MCF 10A (cell line): ENCODE results near the gene ZFX. TPM values are rescaled to one million over a fixed set of nuclear protein-coding genes. Genes with fewer than 3 reads are reported as not detected.

ENCODE experiments used
- Bru-seq: library from RNA; stranded (reverse); fragments of 400-500 nt; gene quantifications from one replicate; lab custom pipeline; 2021; lab: Mats Ljungman, UMichigan
- BruChase-seq, 2 experiments: library from RNA; stranded (reverse); fragments of 400-500 nt; gene quantifications; one replicate each; lab custom pipeline; 2021; lab: Mats Ljungman, UMichigan
- BruUV-seq: library from RNA; stranded (reverse); fragments of 400-500 nt; replicated peaks from 2 replicates; lab custom pipeline; 2021; lab: Mats Ljungman, UMichigan
- CTCF ChIA-PET: fragments of 300-600 bp; sonication (Branson Sonifier 250); formaldehyde crosslinking; extraction: SDS; loops from one replicate; lab custom pipeline; 2021; ENCODE audit warnings: antibody characterized with exemption, inconsistent platforms; lab: Yijun Ruan, JAX
- POLR2A ChIA-PET: fragments of 300-600, 350-650 bp; sonication (Branson Sonifier 250); formaldehyde crosslinking; extraction: SDS; loops from one replicate; lab custom pipeline; 2020; ENCODE audit warnings: antibody characterized with exemption, inconsistent platforms; lab: Yijun Ruan, JAX
- DNase-seq: peaks from one replicate; pipeline ENCODE4 v3.0.0-alpha.2; 2018; ENCODE audit not compliant: unreplicated experiment
- H3K27ac Mint-ChIP-seq: one replicate; pipeline ENCODE4 v1.8.0; 2022; ENCODE audit warnings: mild to moderate bottlenecking, low read depth, mixed read lengths; ENCODE audit not compliant: unreplicated experiment
- H3K27me3 Mint-ChIP-seq: one replicate; pipeline ENCODE4 v1.8.0; 2022; ENCODE audit warnings: mixed read lengths; ENCODE audit not compliant: insufficient read depth, unreplicated experiment
- H3K36me3 Mint-ChIP-seq: one replicate; pipeline ENCODE4 v1.8.0; 2022; ENCODE audit warnings: mild to moderate bottlenecking, moderate library complexity, mixed read lengths; ENCODE audit not compliant: insufficient read depth, unreplicated experiment
- H3K4me1 Mint-ChIP-seq: one replicate; pipeline ENCODE4 v1.8.0; 2022; ENCODE audit warnings: mixed read lengths; ENCODE audit not compliant: insufficient read depth, unreplicated experiment
- H3K4me3 Mint-ChIP-seq: one replicate; pipeline ENCODE4 v1.8.0; 2022; ENCODE audit warnings: mild to moderate bottlenecking, moderate library complexity, mixed read lengths; ENCODE audit not compliant: unreplicated experiment
- H3K9me3 Mint-ChIP-seq: one replicate; pipeline ENCODE4 v1.8.0; 2022; ENCODE audit warnings: mixed read lengths; ENCODE audit not compliant: unreplicated experiment
- intact Hi-C: fragments of 100-400 bp; cut with micrococcal nuclease; formaldehyde crosslinking; loops from 2 replicates; pipeline ENCODE4 v1.14.1; 2022
- long read RNA-seq: library from polyadenylated mRNA; stranded (forward); transcript quantifications from one replicate; pipeline ENCODE4 v2.0.0, GENCODE V29; 2022
- total RNA-seq: library from RNA; stranded (reverse); gene quantifications from 2 replicates; pipeline ENCODE4 v1.2.3, GENCODE V29; 2022
- TF ChIP-seq, protein P1 (sequence below): fragments of 200-600 bp; IDR thresholded peaks from one replicate; pipeline ENCODE4 v1.8.0; 2022; ENCODE audit warnings: antibody characterized with exemption, mild to moderate bottlenecking; ENCODE audit not compliant: unreplicated experiment

The ZFX gene
- total RNA-seq = 69.6 and 72.3 TPM in 2 replicates
- percentile 93 among the genes with signal in this experiment for Bru-seq, nascent RNA
- BruChase-seq, experiment 1, labeled RNA remaining after a 6-hour chase = percentile 91 among the genes with signal in this experiment
- percentile 95 among the genes with signal in this experiment for BruChase-seq, experiment 2, labeled RNA remaining after a 2-hour chase
- long read RNA-seq, full-length matches to known transcripts = 8 of 39 reads
- long read RNA-seq, partial matches to known transcripts = 3 of 39 reads
- long read RNA-seq, other reads (novel, unspliced or antisense) = 28 of 39 reads

DNA sequence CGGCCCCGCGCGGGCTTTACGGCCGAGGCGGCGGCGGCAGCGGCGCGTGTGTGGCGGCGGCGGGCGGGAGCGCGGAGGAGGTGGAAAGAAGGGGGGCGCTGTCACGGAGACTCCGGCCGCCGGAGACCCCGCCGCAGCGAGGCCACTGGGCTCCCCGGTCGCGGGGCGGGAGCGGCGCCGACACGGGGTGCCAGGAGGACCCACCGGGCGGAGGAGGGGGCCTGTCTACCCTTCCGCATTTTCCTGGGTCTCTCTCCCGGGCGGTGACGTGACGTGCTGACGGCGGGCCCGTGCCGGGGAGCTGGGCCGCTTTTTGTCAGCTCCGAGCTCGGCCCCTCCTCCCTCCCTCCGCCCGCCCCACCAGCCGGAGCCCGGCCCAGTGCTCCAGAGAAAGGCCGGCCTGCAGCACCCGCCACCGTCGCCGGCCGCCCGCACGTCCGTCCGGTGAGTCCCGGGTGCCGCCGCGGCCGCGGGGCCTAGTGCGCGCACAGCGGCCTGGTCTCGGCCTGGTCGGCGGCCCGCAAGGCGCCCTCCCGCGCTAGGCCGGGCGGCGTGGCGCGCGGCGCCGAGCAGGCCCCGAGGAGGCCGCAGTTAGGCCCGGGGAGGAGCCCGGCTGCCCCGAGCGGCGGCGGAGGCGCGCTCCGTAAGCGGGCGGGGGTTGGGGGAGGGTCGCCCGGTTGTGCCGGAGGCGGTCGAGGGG, at the start of gene ZFX:
TSS of gene ZFX (plus strand) at position 379 of the 700 bp plus-strand sequence. CDS start 23,014 bp downstream, outside the sequence.
- no TSS peak for BruUV-seq

DNA sequence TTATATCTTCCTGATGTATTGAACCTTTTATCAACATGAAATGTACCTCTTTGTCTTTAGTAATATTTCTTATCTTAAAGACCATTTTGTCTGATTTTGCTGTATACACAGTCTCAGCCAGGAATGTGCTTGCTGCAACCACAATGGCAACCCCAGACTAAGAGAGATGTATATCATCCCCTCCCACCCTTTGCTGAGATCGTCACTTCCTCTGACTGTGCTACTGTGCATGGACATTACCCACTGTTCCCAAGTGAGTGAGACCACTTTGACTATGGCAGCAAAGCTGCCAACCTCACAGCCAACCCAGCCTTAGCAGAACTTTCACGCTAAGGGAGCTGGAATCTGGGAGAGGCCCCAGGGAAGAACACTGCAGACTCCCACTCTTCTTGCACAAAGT, 48.8 kb upstream of the ZFX start:
- Mint-ChIP-seq H3K36me3 (peaks cover 4% of the 10 kb centered on the region), H3K27me3 (peaks cover 49% of the 10 kb centered on the region), H3K4me1 (no peaks in the 10 kb centered on the region), H3K4me3 (no peak overlapping the region), H3K27ac (no peak overlapping the region), H3K9me3 (no peaks in the 10 kb centered on the region)
- intact Hi-C loops = no loop called here
- CTCF ChIA-PET = no interaction called here
- POLR2A ChIA-PET = no interaction called here
- BruUV-seq = no TSS peak
- no peak for DNase-seq
- TF ChIP-seq, protein P1, sequence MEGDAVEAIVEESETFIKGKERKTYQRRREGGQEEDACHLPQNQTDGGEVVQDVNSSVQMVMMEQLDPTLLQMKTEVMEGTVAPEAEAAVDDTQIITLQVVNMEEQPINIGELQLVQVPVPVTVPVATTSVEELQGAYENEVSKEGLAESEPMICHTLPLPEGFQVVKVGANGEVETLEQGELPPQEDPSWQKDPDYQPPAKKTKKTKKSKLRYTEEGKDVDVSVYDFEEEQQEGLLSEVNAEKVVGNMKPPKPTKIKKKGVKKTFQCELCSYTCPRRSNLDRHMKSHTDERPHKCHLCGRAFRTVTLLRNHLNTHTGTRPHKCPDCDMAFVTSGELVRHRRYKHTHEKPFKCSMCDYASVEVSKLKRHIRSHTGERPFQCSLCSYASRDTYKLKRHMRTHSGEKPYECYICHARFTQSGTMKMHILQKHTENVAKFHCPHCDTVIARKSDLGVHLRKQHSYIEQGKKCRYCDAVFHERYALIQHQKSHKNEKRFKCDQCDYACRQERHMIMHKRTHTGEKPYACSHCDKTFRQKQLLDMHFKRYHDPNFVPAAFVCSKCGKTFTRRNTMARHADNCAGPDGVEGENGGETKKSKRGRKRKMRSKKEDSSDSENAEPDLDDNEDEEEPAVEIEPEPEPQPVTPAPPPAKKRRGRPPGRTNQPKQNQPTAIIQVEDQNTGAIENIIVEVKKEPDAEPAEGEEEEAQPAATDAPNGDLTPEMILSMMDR = no peak

More for the DNA sequence above, at the start of gene ZFX:
- Mint-ChIP-seq H3K9me3 (no peaks in the 10 kb centered on the region), H3K27me3 (no peaks in the 10 kb centered on the region), H3K4me1 (peaks cover 52% of the 10 kb centered on the region), H3K27ac (peak within 1 kb of the TSS; percentile 92), H3K36me3 (peaks cover 13% of the 10 kb centered on the region), H3K4me3 (peak within 1 kb of the TSS; percentile 92)
- ChIA-PET POLR2A (interaction anchor here (0.9 to 3.6 kb wide), 6 partner anchors 13 to 124 kb away, joined by 3 to 21 read pairs (median 4); partner anchors contain the start of gene EIF2S3), CTCF (interaction anchor here (1.3 kb wide), 1 partner anchor 25 kb away, joined by 3 read pairs; no protein-coding TSS in a partner anchor)
- DNase-seq = peak; percentile 64
- TF ChIP-seq, protein P1 = no peak
- intact Hi-C loops = loop anchor here (1.0 to 10.0 kb wide), 4 partner anchors 55 to 241 kb away; partner anchors contain the start of gene CXorf58

DNA sequence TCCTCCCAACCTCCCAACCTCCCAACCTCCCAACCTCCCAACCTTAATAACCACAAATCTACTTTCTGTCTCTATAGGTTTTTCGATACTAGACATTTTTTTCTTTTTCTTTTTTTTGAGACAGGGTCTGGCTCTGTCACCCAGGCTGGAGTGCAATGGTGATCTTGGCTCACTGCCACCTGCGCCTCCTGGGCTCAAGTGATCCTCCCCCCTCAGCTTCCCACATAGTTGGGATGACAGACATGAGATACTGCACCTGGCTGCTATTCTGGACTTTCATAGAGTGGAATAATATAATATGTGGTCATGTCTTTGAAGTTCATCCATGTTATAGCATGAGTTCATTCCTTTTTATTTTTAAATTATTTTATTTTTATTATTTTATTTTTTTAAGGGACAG, 39.5 kb upstream of the ZFX start:
- CTCF ChIA-PET = interaction anchor here (0.6 kb wide), 1 partner anchor 9 kb away, joined by 4 read pairs; no protein-coding TSS in a partner anchor
- POLR2A ChIA-PET = no interaction called here
- TF ChIP-seq, protein P1 = no peak
- H3K27ac Mint-ChIP-seq = no peak overlapping the region
- intact Hi-C loops = no loop called here
- H3K4me1 Mint-ChIP-seq = no peaks in the 10 kb centered on the region
- no peak for DNase-seq
- peaks cover 42% of the 10 kb centered on the region for H3K27me3 Mint-ChIP-seq
- H3K36me3 Mint-ChIP-seq = peaks cover 4% of the 10 kb centered on the region
- no peaks in the 10 kb centered on the region for H3K9me3 Mint-ChIP-seq
- BruUV-seq = no TSS peak
- H3K4me3 Mint-ChIP-seq = no peak overlapping the region

DNA sequence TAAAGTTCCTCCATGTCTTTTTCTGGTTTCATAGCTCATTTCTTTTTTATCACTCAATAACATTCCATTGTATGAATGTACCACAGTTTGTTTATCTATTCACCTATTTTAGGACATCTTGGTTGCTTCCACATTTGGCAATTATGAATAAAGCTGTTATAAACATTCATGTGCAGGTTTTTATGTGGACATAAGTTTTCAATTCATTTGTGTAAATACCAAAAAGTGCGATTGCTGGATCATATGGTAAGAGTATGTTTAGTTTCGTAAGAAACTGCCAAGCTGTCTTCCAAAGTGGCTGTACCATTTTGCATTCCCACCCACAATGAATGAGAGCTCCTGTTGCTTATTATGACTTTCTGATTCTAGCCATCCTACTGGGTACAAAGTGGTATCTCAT, 36.3 kb upstream of the ZFX start:
- intact Hi-C loops = no loop called here
- TF ChIP-seq, protein P1 = no peak
- H3K4me1 Mint-ChIP-seq = peaks cover 8% of the 10 kb centered on the region
- no peak for DNase-seq
- H3K27me3 Mint-ChIP-seq = peaks cover 30% of the 10 kb centered on the region
- no peak overlapping the region for H3K4me3 Mint-ChIP-seq
- no peaks in the 10 kb centered on the region for H3K9me3 Mint-ChIP-seq
- ChIA-PET CTCF (no interaction called here), POLR2A (no interaction called here)
- no peak overlapping the region for H3K27ac Mint-ChIP-seq
- no peaks in the 10 kb centered on the region for H3K36me3 Mint-ChIP-seq
- BruUV-seq = no TSS peak
